Nephron (organoid): ENCODE results near the gene FIP1L1.

Experiments used
- H3K27ac Mint-ChIP-seq, 3 experiments: 2 replicates each; pipeline ENCODE4 v1.8.0; 2020; ENCODE audit warnings: mixed read lengths in 3 of 3, mild to moderate bottlenecking in 2 of 3, moderate library complexity in 1 of 3
- H3K27me3 Mint-ChIP-seq: 2 replicates; pipeline ENCODE4 v1.8.0; 2021; ENCODE audit warnings: low read depth, mild to moderate bottlenecking, moderate library complexity, mixed read lengths
- H3K36me3 Mint-ChIP-seq: 2 replicates; pipeline ENCODE4 v1.8.0; 2020; ENCODE audit warnings: low read depth, mixed read lengths
- H3K4me1 Mint-ChIP-seq: 2 replicates; pipeline ENCODE4 v1.8.0; 2020; ENCODE audit warnings: mixed read lengths
- H3K4me3 Mint-ChIP-seq, 3 experiments: 2 replicates each; pipeline ENCODE4 v1.8.0; 2020; ENCODE audit warnings: mild to moderate bottlenecking in 3 of 3, mixed read lengths in 3 of 3, moderate library complexity in 2 of 3
- H3K9me3 Mint-ChIP-seq: 2 replicates; pipeline ENCODE4 v1.8.0; 2020; ENCODE audit warnings: mixed read lengths
- CTCF ChIP-seq, 3 experiments: fragments of 200-600 bp; sonication (generic); IDR thresholded peaks; one replicate each; pipeline ENCODE4 v1.5.0; 2021; ENCODE audit warnings: antibody characterized with exemption in 3 of 3; ENCODE audit not compliant: unreplicated experiment in 3 of 3

FIP1L1 gene

GRCh38 chr4:53419208-53419607, 41.8 kb downstream of the FIP1L1 start:
- H3K27ac Mint-ChIP-seq: no peak overlapping the region
- H3K36me3 Mint-ChIP-seq: peaks cover 27% of the 10 kb centered on the region
- no peaks in the 10 kb centered on the region for H3K27me3 Mint-ChIP-seq
- TF ChIP-seq CTCF (IDR thresholded peaks at IDR 0.05; ENCODE audit: unreplicated experiment in 3 of 3): no peak
- no peak overlapping the region for H3K4me3 Mint-ChIP-seq
- H3K9me3 Mint-ChIP-seq: no peaks in the 10 kb centered on the region
- H3K4me1 Mint-ChIP-seq: no peaks in the 10 kb centered on the region

GRCh38 chr4:53421791-53422190, 44.4 kb downstream of the FIP1L1 start:
- no peak for TF ChIP-seq CTCF (IDR thresholded peaks at IDR 0.05; ENCODE audit: unreplicated experiment in 3 of 3)
- Mint-ChIP-seq H3K4me1 (no peaks in the 10 kb centered on the region), H3K4me3 (no peak overlapping the region), H3K27me3 (no peaks in the 10 kb centered on the region), H3K36me3 (peaks cover 17% of the 10 kb centered on the region), H3K27ac (no peak overlapping the region), H3K9me3 (no peaks in the 10 kb centered on the region)

- H3K9me3 Mint-ChIP-seq: no peaks in the 10 kb centered on the region
- no peak overlapping the region for H3K4me3 Mint-ChIP-seq
- H3K36me3 Mint-ChIP-seq: peaks cover 19% of the 10 kb centered on the region
- no peaks in the 10 kb centered on the region for H3K4me1 Mint-ChIP-seq
- no peak overlapping the region for H3K27ac Mint-ChIP-seq
- TF ChIP-seq CTCF (IDR thresholded peaks at IDR 0.05; ENCODE audit: unreplicated experiment in 3 of 3): no peak
- no peaks in the 10 kb centered on the region for H3K27me3 Mint-ChIP-seq
These were observed 44.9 kb downstream of the FIP1L1 start for GRCh38 chr4:53422367-53422766.

- TF ChIP-seq CTCF (IDR thresholded peaks at IDR 0.05; ENCODE audit: unreplicated experiment in 3 of 3): no peak
- Mint-ChIP-seq H3K4me3 (no peak overlapping the region), H3K9me3 (no peaks in the 10 kb centered on the region), H3K27ac (no peak overlapping the region), H3K27me3 (no peaks in the 10 kb centered on the region), H3K4me1 (no peaks in the 10 kb centered on the region), H3K36me3 (peaks cover 25% of the 10 kb centered on the region)
These were observed 46.8 kb downstream of the FIP1L1 start for GRCh38 chr4:53424280-53424679.

- H3K4me3 Mint-ChIP-seq: no peak overlapping the region
- TF ChIP-seq CTCF (IDR thresholded peaks at IDR 0.05; ENCODE audit: unreplicated experiment in 3 of 3): no peak
These were observed 49.9 kb downstream of the FIP1L1 start for GRCh38 chr4:53427366-53427765.

DNA sequence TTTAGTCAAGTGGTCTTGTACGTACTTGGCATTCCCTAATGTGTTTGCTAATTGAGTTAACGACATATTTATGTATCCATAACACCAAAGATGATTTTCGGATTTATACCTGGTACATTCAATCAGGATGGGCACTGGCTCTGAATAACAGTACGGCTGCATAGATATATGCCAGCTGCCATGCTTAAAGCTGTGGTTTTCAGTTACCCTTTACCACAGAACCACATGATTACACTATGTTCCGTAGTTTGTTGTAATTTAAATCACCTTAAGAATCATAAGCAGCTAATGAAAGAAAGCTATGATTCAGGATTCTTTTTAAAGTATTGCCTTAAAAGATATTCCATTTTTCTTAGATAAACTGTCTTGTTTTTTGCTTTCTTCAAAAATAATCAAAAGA, 53.6 kb downstream of the FIP1L1 start:
- Mint-ChIP-seq H3K27ac (no peak overlapping the region), H3K9me3 (no peaks in the 10 kb centered on the region), H3K4me1 (no peaks in the 10 kb centered on the region), H3K27me3 (no peaks in the 10 kb centered on the region), H3K36me3 (peaks cover 69% of the 10 kb centered on the region), H3K4me3 (no peak overlapping the region)
- no peak for TF ChIP-seq CTCF (IDR thresholded peaks at IDR 0.05; ENCODE audit: unreplicated experiment in 3 of 3)

More at GRCh38 chr4:53427366-53427765, 49.9 kb downstream of the FIP1L1 start:
- H3K4me1 Mint-ChIP-seq: no peaks in the 10 kb centered on the region
- no peaks in the 10 kb centered on the region for H3K27me3 Mint-ChIP-seq
- H3K27ac Mint-ChIP-seq: no peak overlapping the region
- peaks cover 38% of the 10 kb centered on the region for H3K36me3 Mint-ChIP-seq
- H3K9me3 Mint-ChIP-seq: no peaks in the 10 kb centered on the region
